GM19467 (cell line): ENCODE results near the gene RBMS1.

ENCODE experiments used
- ATAC-seq: cut with Tn5 transposase; IDR thresholded peaks from one replicate; pipeline ENCODE4 v1.9.1; 2021; ENCODE audit warnings: mild to moderate bottlenecking, moderate library complexity; ENCODE audit not compliant: unreplicated experiment

Gene RBMS1

DNA sequence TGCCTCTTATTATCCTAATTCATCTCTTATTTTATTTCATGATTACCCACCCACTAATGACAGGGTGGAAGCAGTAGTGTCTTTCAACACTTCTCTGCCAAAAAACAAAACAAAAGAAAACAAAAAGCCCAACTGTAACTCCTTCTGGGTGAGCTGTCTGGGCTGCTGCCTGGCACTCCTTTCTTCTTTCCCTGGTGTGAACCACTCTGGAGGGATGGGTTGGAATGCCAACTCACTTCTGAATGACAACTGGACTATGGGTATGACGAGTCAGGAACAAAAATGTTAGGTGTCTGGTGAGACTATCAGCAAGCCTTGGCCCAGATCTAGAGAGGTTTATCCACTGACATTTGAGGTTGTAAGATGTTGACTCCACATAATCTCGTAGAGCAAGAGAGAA is 205.3 kb downstream of the RBMS1 start:
- no peak for ATAC-seq

DNA sequence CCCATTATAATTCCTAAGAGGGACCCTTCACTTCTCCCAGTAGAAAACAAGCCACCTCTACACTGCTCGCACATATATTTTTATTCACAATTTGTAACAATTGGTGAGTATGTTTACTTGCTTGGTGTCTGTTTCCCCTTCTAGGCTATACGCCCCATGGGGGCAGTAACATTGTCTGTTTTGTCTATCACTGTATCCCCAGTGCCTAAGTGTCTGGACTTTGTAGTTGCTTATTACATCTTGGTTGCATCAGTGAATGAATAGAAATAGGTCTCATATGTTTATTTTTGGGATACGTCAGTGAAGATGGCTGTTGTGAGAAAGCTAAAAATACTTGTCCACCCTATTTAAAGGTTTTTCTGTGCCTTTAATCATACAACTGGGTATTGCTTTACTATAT is 206.1 kb downstream of the RBMS1 start:
- ATAC-seq = no peak

DNA sequence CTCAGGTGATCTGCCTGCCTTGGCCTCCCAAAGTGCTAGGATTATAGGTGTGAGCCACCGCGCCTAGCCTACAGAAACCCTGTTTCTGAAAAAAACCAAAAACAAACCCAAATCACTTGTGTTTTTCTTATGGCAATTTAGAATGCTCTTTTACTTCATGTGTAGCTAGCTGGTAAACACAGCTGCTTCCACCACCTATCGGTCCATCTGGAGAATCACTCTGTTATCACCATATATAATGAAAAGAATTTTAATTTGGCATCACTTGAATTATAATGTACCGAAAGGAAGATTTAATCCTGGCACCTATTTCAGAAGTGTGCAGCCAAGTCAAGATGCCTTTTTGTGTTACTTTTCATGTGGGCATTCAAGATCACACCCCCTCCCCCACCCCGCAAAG is 207.1 kb downstream of the RBMS1 start:
- ATAC-seq = no peak

DNA sequence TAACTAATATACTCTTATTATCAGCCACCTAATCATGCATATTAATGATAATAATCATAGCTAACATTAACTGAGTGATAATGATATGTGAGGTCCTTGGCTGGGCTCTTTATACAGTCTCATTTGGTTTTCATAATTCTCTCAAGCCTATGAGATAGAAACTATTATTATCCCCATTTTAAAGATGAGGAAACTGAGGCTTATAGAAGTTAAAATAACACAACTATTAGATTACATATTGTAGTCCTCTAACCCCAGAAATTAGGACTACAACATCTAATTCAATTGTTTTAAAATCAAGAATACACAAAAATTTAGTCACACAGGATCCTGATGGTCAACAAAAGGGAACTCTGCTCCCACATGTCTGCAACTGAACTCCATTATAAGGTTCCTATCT is 209.9 kb downstream of the RBMS1 start:
- no peak for ATAC-seq

DNA sequence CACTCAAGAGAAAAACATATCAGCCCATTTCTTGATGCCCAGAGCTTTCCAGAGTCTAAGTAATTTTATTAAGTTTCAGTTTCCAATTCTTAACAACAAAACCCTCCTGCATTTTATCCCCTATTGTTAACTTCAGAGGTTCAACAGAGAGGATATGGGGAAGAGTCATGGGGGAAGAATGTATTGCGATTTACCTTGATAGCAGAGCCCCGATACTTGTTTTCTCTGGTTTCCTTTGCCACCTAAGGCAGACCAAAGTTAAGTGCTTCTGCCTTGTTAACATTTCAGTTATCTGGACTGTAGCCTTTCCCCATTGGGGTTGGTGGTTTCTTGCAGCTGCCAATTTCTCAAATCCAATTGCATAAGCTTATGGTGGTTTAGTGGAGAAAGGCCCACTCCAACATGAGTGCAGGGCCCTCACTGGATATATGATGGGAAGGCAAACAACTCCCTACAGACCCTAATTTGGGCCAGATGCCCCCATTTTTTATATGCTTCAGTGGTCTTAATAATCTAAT is 211.5 kb downstream of the RBMS1 start:
- ATAC-seq = no peak

DNA sequence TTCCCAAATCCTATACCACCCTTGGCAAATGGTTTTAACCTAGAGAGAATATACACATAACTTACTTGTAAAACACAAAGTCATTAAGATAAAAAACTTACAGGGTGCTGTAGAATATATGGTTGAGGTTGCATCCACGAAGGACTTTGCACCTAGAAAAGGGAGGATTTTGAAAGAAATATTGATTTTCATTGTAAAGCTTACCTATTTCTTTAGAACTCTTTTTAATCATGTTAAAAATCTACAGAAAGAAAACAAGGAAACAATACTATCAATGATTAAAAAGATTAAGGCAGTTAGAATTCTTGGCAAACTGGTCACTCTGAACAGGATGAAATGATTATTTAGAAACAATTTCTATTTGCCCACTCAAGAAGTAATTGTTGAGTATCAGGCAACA is 212.4 kb downstream of the RBMS1 start:
- ATAC-seq = no peak

DNA sequence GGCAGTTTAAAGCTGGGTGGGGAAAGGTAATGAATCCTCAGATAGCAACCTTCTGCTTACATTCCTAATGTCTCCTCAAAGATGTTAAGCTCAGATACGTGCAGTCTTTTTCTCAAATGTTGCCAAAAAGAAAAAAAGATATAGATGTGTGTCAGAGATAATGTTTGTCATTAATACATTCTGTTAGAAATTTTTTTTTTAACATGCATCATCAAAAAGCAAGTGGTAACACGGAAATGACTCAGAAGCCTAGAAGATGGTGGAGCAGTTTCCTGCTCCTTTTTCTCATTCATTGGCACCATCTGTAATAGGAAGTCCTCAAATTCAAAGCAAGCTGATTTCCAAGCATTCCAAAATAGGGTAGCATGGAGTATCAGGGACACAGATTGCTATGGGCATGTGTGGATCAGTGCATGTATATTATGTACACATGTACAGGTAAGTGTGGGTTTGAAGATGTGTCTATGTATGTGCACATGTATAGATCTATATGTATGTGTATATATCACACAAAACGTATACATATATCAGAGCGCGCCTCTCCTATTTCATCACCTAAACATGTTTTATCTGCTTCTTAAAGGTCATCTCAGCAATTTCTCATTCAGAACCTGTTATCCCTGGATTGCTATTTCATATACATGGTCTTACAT is 213.7 kb downstream of the RBMS1 start:
- ATAC-seq = no peak

DNA sequence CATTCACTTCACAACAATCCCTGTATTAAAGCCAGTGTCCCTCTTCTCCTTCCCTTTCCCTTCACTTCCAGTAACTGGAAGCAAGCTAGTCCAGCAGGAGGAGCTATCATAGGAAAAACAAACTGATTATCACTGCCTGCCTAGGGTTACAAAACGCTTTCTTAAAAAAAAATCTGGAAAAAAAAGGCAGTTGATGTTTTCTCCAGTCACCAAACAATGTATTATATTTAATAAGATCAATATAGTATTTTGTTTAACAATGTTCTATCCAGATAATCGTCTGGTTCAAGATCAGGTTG is 214.8 kb downstream of the RBMS1 start:
- ATAC-seq = no peak

DNA sequence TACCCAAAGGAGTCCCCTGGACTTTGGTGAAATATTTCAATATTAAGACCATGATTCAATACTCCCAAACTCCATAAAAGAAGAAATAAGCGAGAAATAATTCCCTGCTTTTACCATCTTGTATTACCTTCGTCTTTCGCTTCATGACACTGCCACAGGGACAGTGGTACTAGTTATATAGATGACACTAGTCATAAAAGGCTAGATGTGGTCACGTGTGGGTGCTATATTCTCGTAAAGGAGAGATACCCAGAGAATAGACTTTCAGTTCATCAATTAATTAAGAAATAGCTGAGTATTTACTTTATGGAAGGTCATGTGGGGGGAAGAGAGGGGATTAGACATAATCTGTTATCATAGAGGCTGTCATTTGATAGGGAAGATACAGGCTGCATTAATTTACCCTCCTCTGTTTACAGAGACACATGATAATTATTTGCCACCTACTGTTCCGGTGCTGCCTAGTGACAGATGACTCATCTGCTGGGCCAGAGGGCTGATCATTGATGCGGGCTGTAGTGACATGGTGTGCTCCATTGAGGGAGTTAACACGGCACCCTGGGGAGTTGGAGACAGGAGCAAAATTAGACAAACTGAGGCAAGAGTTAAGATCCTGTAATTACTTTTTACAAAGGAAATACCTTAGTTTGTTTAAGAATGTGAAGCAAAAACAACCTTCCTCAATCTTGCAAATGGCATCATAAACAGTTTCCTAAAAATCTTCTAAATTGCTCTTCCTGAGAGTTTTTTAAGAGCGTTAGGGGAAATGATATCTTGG is 215.3 kb downstream of the RBMS1 start:
- no peak for ATAC-seq

DNA sequence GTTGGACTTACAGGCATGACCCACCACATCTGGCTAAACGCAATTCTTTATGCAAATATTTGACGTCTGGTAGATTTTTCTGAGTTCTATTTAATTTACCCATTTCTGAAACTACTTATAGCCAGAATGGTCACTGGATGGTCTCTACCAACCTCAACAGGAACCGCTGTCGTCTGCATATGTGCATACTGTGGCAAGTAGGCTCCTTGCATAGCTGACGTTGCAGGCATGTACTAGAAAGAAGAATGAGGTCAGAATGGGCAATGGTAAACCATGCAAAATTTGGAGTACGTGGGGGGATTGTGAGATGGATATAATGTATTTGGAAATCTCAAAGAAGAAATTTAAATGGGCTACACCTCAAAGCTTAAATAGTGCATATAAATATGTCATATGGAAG is 216.5 kb downstream of the RBMS1 start:
- ATAC-seq = no peak

DNA sequence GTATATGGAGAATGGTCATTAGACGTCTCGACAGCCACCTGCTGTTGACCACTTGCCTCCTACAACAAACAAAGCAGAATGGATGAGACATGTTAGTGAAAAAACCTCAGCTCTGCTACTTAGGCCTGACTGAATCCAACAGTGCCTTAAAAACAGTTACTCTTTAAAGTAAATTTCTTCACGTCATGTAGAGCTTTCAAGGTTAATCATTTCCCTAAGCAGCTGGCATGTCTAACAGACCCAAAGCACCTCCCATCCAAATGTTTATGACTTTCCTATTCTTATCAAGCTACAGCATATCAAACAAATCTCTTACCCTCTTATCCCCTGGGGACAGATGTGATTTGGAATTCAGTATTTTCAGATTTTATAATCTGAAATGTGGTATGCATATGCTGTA is 218.0 kb downstream of the RBMS1 start:
- ATAC-seq = no peak

DNA sequence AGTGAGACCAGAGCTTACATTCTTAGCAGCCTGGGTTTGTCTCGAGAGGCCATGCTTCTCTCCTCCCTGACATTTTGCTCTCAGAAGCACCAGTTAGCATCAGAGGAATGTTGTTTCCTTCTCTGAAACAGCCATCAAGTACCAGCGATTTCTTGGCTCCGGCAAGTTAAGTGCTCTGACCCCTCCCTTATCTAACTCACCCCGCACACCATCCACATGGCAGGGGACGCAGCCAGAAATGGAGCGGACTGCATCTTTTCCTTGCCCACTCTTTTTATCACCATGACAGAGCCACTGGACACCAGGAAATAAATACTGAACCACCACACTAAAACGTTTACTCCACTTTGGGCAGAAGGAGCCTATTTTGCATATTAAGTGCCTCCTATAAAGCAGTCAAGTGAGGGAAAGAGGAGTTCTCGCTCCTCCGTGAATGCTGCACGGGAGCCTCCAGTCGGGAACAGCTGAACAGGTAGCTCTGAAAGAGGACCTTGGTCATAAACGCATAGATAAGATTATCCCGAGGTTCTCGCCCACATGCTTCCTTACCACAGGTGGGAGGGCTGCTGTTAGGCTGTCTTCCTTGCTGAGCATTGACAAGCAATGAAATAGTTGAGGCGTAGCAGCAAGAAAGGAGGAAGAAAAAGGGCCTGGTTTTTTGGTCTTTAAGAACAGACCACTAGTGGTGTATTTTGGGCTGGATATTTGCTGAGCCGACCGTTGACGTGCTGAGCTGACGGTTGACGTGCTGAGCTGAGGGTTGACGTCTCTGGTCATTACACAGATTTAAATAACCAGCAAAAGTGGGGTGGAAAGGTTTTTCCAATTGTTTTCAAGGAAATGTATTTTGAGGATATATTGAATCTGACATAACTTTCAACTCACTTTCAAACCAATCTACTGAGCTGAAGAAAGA is 222.2 kb downstream of the RBMS1 start:
- ATAC-seq = no peak

DNA sequence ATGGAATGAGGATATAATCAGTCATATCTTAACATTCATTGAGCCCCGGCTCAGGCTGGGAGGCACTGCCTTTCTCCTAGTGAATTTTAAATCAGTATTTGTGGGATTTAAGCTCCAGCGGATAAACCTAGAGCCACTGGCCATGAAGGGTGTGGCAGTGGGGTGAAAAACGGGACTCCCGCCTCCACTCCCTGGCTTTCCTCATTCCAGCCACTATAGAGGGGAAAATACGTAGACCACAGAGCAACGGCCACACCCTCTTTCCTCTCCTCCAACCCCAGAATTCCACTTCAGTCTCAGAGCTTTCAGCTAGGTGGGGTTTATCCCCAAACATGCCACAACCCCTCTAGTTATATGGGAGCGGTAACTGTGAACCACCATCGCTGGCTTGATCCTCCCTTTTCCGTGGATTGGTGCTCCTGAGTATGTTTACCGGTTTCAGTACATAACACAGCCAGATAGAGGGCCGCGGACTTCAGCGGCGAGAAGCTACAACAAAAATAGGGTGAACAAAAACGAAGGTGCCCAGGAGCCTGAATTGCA is 223.0 kb downstream of the RBMS1 start:
- no peak for ATAC-seq

DNA sequence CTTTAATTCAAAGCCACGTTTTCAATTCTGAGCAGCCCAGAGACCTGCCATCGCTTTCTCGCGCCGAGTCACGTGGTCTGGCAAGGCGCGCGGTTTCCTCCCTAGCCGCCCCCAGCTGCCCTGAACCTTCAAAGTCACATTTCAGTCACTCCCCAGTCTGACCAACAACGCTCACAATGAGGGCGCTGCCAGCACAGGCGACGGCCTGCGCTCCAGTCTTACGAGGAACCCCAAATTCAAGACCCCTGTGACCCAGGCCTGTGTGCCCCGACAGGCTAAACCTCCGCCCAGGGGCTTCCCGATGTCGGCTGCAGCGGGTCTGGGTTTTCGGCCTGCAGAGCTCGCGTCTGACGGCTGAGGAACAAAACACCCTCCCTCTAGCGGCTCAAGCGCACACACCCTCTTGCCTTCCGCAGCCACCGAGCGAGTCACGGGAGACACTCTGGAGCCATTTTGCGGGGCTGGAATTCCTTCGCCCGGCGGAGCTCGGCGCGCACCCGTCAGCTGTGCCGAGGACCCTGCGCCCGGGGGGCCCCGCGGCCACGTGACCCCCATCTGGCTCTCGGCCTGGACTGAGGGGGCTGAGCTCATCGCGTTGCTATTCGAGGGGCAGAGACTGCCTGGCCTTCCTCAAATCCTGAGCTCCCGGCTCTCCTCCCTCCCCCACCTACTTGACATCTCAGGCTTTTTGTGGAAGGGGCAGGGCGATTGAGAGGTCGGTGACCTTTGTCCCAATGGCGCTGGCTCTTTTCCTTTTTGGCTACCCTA is 223.6 kb downstream of the RBMS1 start:
- ATAC-seq = peak; percentile 73

DNA sequence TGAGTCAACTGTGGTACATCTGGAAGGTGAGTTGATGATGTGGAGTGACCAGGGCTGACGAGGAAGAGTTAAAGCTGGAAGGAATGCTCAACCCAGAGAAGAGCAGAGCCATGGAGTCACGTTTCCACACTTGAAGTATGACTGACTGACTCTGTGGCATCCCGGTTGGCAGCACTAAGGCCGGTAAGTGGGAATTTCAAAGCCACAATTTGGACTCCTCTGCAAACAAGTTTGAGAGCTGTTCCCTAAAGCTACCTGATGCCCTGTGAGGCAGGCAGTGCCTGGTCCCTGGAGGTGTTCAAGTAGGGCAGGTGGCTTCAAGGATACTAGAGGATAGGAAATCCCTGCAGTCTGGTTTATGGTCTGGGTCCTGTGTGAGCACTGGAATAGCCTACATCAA is 224.2 kb downstream of the RBMS1 start:
- no peak for ATAC-seq

DNA sequence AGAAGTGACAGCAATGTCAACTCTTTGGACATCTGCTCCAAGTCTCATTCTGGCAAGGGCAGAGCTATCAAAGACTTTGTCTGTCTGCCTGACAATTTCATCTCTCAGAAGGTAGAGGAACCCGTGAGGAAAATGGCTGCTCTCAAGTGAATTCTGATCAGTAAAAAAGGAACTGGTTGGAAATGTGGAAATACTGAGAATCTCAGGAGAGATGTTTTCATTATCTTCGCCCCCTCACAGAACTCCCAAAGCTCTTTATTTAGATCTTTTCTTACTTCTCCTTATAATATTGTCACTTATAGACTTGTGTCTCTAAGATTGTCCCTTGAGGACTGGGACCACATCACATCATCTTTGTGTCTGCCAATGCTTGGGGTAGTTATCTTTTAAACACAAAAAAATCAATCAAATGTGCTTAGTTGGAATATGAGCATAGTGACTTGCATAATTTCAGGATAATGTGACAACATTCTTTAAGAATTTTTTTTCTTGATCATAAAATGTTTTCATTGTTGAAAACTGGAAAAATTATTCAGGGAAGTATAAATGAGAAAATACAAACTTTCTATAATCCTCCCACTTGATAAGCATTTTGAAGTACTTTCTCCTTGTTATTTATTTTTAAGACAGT is 225.3 kb downstream of the RBMS1 start:
- no peak for ATAC-seq

DNA sequence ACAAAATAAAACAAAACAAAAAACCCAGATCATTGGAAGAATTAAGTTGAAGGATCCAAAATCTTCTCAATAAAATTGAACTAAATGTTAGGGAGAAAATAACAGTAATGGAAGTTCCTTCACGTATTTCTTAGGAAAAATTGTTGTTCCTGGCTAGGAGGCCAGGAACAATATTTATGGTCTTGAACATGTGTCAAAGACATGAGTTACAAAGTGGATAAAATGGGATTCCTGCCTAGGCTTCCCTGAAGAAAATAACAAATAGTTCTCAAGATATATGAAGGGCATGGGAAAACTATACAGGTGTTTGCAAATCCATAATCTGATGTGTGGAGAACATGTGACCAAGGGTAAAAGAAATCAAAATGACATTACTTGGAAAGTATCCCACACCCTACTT is 225.9 kb downstream of the RBMS1 start:
- ATAC-seq = no peak

DNA sequence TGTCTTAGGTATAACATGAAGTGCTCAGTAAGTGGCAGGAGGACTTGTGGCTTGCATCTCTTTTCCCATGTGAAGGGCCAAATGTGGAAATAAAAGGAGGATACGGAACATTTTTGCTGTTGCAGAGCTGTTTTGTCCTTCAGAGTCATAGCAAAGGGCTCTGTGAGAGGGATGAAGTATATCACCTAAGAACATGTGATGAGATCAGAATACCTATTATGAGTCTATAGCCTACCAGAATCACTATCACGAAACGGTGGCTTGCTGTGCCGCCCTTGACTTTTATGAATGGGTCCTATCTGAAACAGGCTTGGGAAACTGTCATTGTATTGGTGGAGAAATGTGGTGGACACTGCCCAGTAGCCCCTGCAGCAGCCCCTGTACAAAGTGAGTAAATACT is 226.6 kb downstream of the RBMS1 start:
- no peak for ATAC-seq

DNA sequence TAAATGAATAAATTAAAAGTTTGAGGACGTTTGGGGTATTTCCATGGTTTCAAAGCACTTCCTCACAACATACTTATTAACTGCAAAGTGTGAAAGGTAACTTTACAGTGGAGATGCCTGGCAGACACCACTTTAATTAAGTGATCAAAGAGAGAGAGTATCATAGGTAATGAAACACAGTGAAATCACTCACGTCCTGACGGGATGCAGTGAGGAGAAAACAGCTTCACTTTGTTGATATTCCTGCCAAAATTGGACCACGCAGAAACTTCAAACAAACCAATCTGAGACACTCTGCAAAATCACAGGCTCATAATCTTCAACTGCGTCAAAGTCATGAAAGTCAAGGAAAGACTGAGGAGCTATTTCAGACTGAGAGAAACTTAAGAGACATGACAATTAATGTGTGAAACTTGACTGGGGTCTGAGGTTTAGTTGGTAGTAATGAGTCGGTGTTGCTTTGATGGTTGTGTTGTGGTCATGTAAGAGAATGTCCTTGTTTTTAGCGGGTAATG is 227.5 kb downstream of the RBMS1 start:
- ATAC-seq = no peak

DNA sequence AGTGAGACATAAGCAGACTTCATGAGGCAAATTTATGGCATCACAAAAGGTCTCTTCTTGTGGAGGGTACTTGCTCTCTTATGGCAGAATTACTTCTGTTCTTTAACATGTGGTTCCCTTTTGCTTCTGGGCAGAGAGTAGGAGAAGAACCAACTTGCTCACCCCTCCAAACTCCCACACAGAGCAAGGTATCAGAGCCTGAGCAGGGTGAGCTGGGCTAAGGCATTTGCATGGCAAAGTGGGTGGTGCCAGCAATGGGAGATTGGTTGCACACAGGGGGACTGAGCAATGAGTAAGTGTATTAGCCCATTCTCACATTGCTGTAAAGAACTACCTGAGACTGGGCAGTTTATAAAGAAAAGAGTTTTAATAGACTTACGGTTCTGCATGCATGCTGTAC is 229.3 kb downstream of the RBMS1 start:
- no peak for ATAC-seq
